Measurements from ENCODE around the gene BTBD9.

- TF ChIP-seq CTCF (optimal IDR thresholded peaks at IDR 0.05 in 1 of 3, IDR thresholded peaks at IDR 0.05 in 1 of 3, conservative IDR thresholded peaks at IDR 0.05 in 1 of 3; ENCODE audit: extremely low read depth in 1 of 3, insufficient read depth in 2 of 3, low read length in 3 of 3): no peak
- TF ChIP-seq EZH2 (IDR thresholded peaks at IDR 0.05; ENCODE audit: low read length): no peak
Measured at GRCh38 chr6:38174806-38175495, 464.8 kb downstream of the BTBD9 start.
